ENCODE results near the gene AJM1.

The AJM1 gene

GRCh38 chr9:136846376-136847087, 4.3 kb downstream of the AJM1 start:
- FAIRE-seq: no peak

GRCh38 chr9:136847088-136847825, 5.0 kb downstream of the AJM1 start:
- peak; percentile 69 for DNase-seq (ENCODE audit: insufficient read length, low spot score)

More at GRCh38 chr9:136846376-136847087, 4.3 kb downstream of the AJM1 start:
- no peak for TF ChIP-seq CTCF (IDR thresholded peaks at IDR 0.05; ENCODE audit: insufficient read depth, missing control alignments)
- DNase-seq (ENCODE audit: insufficient read length, low spot score): no peak

GRCh38 chr9:136847826-136848392, 5.6 kb downstream of the AJM1 start:
- TF ChIP-seq CTCF (IDR thresholded peaks at IDR 0.05; ENCODE audit: insufficient read depth, missing control alignments): no peak
- no peak for FAIRE-seq
- DNase-seq (ENCODE audit: insufficient read length, low spot score): no peak

More at GRCh38 chr9:136847088-136847825, 5.0 kb downstream of the AJM1 start:
- no peak for FAIRE-seq
- no peak for TF ChIP-seq CTCF (IDR thresholded peaks at IDR 0.05; ENCODE audit: insufficient read depth, missing control alignments)

- no peak for TF ChIP-seq CTCF (IDR thresholded peaks at IDR 0.05; ENCODE audit: insufficient read depth, missing control alignments)
- DNase-seq (ENCODE audit: insufficient read length, low spot score) (peak; percentile 66), FAIRE-seq (no peak)
These were observed 6.2 kb downstream of the AJM1 start for GRCh38 chr9:136848393-136849037.

GRCh38 chr9:136849038-136849959, 7.0 kb downstream of the AJM1 start, which contains the start of gene PHPT1:
Gene PHPT1, plus strand, starts transcription at chr9:136849409. Its CDS starts 22 bp downstream, at chr9:136849431.
- peak; percentile 98 for DNase-seq (ENCODE audit: insufficient read length, low spot score)
- FAIRE-seq: peak; percentile 16
- TF ChIP-seq CTCF (IDR thresholded peaks at IDR 0.05; ENCODE audit: insufficient read depth, missing control alignments): no peak

Data from D721Med (cell line).